ENCODE results near the gene POU3F1. TPM values are rescaled to one million over a fixed set of nuclear protein-coding genes. Genes with fewer than 3 reads are reported as not detected.

The POU3F1 gene
- total RNA-seq (1 to 10 TPM in 8 of 9 donors, under 1 TPM in 1; 0.17 to 6.9 (median 2.7) TPM), polyA plus RNA-seq (under 1 TPM; 0.05 to 0.40 (median 0.16) TPM)
- long read RNA-seq, donor 1, partial matches to known transcripts: 0 of 1 reads
- long read RNA-seq, donor 1, other reads (novel, unspliced or antisense): 0 of 1 reads
- long read RNA-seq, donor 2, partial matches to known transcripts: 0 of 1 reads
- long read RNA-seq, donor 2, other reads (novel, unspliced or antisense): 0 of 1 reads
- long read RNA-seq, donor 3: 0 reads
- long read RNA-seq, donor 4, partial matches to known transcripts: 0 of 2 reads
- long read RNA-seq, donor 4, other reads (novel, unspliced or antisense): 0 of 2 reads
- long read RNA-seq, donor 5, transcript POU3F1-201 (1 exons, 2,184 nt): major isoform, 9 of 9 reads
- long read RNA-seq, donor 5, partial matches to known transcripts: 0 of 9 reads
- long read RNA-seq, donor 5, other reads (novel, unspliced or antisense): 0 of 9 reads
- long read RNA-seq, donor 6: 0 reads
- long read RNA-seq, donor 7, partial matches to known transcripts: 0 of 1 reads
- long read RNA-seq, donor 7, other reads (novel, unspliced or antisense): 0 of 1 reads
- long read RNA-seq, donor 8, partial matches to known transcripts: 0 of 1 reads
- long read RNA-seq, donor 8, other reads (novel, unspliced or antisense): 0 of 1 reads
- long read RNA-seq, donor 9, partial matches to known transcripts: 0 of 1 reads
- long read RNA-seq, donor 9, other reads (novel, unspliced or antisense): 0 of 1 reads
- long read RNA-seq, donor 10: 0 reads

GRCh38 chr1:38046333-38046883, at the start of gene POU3F1:
Gene POU3F1 (minus strand): TSS chr1:38046793. CDS start chr1:38046743, 50 bp downstream.
- H3K36me3 ChIP-seq (replicated peaks in 1 of 2): no peaks in the 10 kb centered on the region
- no peaks in the 10 kb centered on the region for H3K9me3 ChIP-seq (replicated peaks in 1 of 3)
- 0 to 5% (median 1%) methylated on average over 4 to 92 of the region's 92 CpGs; no CpG with 5 or more reads in 1 of the 4 donors for WGBS, 4 donors
- H3K27me3 ChIP-seq: no peaks in the 10 kb centered on the region
- H3K4me3 ChIP-seq: peak within 1 kb of the TSS in 3 of 4 donors; percentile 45 to 73 (median 54)
- intact Hi-C loops (cut with DNase I): no loop called here
- peak; percentile 19 to 30 for TF ChIP-seq POLR2A (IDR thresholded peaks at IDR 0.05)
- peak in 1 of 6 experiments; percentile 7 for TF ChIP-seq CTCF (IDR thresholded peaks at IDR 0.05)
- H3K27ac ChIP-seq: peak within 1 kb of the TSS in 4 of 5 donors; percentile 36 to 80 (median 56)
- peaks cover 18% of the 10 kb centered on the region in 2 donors for H3K4me1 ChIP-seq (replicated peaks in 1 of 2)
- DNase-seq: no peak

- H3K27me3 ChIP-seq: no peaks in the 10 kb centered on the region
- H3K9me3 ChIP-seq (replicated peaks in 1 of 3): no peaks in the 10 kb centered on the region
- H3K36me3 ChIP-seq (replicated peaks in 1 of 2): no peaks in the 10 kb centered on the region
- intact Hi-C loops (cut with DNase I): no loop called here
- H3K27ac ChIP-seq: no peak overlapping the region
- 80 to 91% (median 87%) methylated on average over 11 to 12 of the region's 12 CpGs for WGBS, 4 donors
- no peak for TF ChIP-seq POLR2A (IDR thresholded peaks at IDR 0.05)
- no peak for TF ChIP-seq CTCF (IDR thresholded peaks at IDR 0.05)
- DNase-seq: no peak
- H3K4me3 ChIP-seq: no peak overlapping the region
- no peaks in the 10 kb centered on the region for H3K4me1 ChIP-seq (replicated peaks in 1 of 2)
These were observed 48.9 kb upstream of the POU3F1 start for GRCh38 chr1:38095454-38095931.

GRCh38 chr1:38094711-38095290, 48.2 kb upstream of the POU3F1 start:
- H3K9me3 ChIP-seq (replicated peaks in 1 of 3): no peaks in the 10 kb centered on the region
- no peak overlapping the region for H3K27ac ChIP-seq
- intact Hi-C loops (cut with DNase I): no loop called here
- no peak overlapping the region for H3K4me3 ChIP-seq
- WGBS, 4 donors: 73 to 79% (median 75%) methylated on average over 11 of the region's 11 CpGs
- H3K4me1 ChIP-seq (replicated peaks in 1 of 2): no peaks in the 10 kb centered on the region
- no peaks in the 10 kb centered on the region for H3K27me3 ChIP-seq
- TF ChIP-seq CTCF (IDR thresholded peaks at IDR 0.05): no peak
- no peak for TF ChIP-seq POLR2A (IDR thresholded peaks at IDR 0.05)
- no peak for DNase-seq
- H3K36me3 ChIP-seq (replicated peaks in 1 of 2): no peaks in the 10 kb centered on the region

All from adrenal gland (tissue), 19 donors.